ENCODE results near the gene PRUNE2.

The PRUNE2 gene

DNA sequence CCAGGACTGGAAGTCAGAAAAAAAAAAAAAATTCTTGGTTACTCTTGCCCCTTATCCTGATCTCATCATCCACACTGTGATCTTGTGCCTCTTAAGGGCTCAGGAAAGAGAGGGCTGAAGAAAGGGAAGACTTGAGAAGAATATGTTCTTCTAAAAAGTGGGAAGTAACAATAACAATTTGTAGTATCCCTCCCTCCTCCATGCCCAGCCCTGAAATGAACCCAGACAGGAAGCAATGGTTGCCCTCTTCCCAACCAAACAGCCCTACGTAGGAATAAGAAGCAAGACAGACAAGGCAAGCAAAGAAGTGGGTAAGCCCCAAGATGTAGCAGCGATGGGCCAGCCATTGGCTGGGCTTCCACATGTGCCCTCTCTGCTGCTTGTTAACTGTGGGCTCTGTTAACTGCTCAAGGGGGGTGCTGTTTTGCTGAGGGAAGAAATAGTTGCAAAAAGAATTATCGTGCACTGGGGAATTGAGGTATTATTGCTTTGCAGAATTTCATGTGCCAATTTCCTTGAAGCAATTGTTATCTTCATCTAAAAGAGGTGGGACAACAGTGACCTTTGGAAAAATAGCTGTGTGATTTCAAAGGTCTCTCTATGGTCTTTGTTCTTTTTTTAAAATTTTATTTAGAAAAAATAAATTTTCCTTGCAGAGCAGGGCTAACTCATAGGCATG is 288.3 kb downstream of the PRUNE2 start:
- H3K36me3 ChIP-seq (ENCODE audit: control insufficient read depth in 2 of 2, insufficient read depth in 2 of 2, low read length in 2 of 2), result no peaks in the 10 kb centered on the region
- H3K4me3 ChIP-seq (ENCODE audit: low read length in 2 of 2), result no peak overlapping the region
- no peaks in the 10 kb centered on the region for H3K9me3 ChIP-seq (ENCODE audit: control insufficient read depth in 2 of 2, low read length in 2 of 2)
- peaks cover 19 to 24% of the 10 kb centered on the region in 2 donors for H3K4me1 ChIP-seq (ENCODE audit: control insufficient read depth in 2 of 2, insufficient read depth in 2 of 2, low read length in 2 of 2)
- peak overlapping the region; percentile 46 to 63 for H3K27ac ChIP-seq (ENCODE audit: low read depth in 2 of 2, low read length in 2 of 2)
- no peak overlapping the region for H3K9ac ChIP-seq (ENCODE audit: low read depth in 1 of 2, low read length in 2 of 2)
- no peaks in the 10 kb centered on the region for H3K27me3 ChIP-seq (ENCODE audit: control insufficient read depth in 2 of 2, insufficient read depth in 2 of 2, low read length in 2 of 2)

DNA sequence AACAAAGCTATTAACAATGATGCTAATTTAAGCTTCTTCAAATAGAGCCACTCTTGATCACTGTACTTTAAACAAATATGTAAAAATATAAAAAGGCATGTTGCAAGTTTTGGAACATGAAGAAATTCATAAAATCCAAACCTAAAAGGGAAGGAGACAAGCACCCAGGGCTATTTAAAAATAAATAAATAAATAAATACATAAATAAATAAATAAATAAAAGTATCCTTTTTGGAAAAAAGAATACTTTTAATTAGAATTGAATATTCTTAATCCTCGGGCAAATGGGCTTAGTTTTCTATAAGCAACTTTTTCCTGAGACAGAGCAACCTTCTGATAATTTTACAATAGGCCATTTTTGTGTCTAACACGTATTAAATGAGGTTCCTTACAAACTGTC is 289.1 kb downstream of the PRUNE2 start:
- peaks cover 19 to 24% of the 10 kb centered on the region in 2 donors for H3K4me1 ChIP-seq (ENCODE audit: control insufficient read depth in 2 of 2, insufficient read depth in 2 of 2, low read length in 2 of 2)
- no peaks in the 10 kb centered on the region for H3K36me3 ChIP-seq (ENCODE audit: control insufficient read depth in 2 of 2, insufficient read depth in 2 of 2, low read length in 2 of 2)
- H3K4me3 ChIP-seq (ENCODE audit: low read length in 2 of 2), result no peak overlapping the region
- no peaks in the 10 kb centered on the region for H3K9me3 ChIP-seq (ENCODE audit: control insufficient read depth in 2 of 2, low read length in 2 of 2)
- H3K27ac ChIP-seq (ENCODE audit: low read depth in 2 of 2, low read length in 2 of 2), result peak overlapping the region in 1 of 2 donors; percentile 63
- no peaks in the 10 kb centered on the region for H3K27me3 ChIP-seq (ENCODE audit: control insufficient read depth in 2 of 2, insufficient read depth in 2 of 2, low read length in 2 of 2)
- H3K9ac ChIP-seq (ENCODE audit: low read depth in 1 of 2, low read length in 2 of 2), result no peak overlapping the region

DNA sequence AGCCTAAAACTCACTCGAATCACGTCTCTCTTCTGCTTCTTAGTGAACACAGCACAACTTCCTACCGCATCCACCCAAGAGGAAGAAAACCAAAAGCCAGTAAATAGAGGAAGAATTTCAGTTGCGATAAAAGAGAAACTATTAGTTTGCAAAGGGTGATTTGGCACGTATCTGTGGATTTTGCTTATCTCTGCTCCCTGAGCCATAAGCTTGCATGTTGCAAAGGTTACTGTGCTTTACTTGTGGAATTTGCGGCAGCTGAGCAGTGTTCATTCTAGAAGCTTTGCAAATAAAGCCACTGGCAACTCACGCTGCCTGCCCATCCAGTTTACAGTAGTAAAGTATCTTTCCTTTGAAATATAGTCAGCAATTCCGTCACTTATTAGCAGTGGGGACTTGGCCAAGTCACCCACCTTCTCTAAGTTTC is 290.7 kb downstream of the PRUNE2 start:
- Histone ChIP-seq H3K4me3 (ENCODE audit: low read length in 2 of 2) (peak overlapping the region; percentile 13 to 53), H3K27ac (ENCODE audit: low read depth in 2 of 2, low read length in 2 of 2) (peak overlapping the region; percentile 61), H3K9ac (ENCODE audit: low read depth in 1 of 2, low read length in 2 of 2) (peak overlapping the region in 1 of 2 donors; percentile 8)

DNA sequence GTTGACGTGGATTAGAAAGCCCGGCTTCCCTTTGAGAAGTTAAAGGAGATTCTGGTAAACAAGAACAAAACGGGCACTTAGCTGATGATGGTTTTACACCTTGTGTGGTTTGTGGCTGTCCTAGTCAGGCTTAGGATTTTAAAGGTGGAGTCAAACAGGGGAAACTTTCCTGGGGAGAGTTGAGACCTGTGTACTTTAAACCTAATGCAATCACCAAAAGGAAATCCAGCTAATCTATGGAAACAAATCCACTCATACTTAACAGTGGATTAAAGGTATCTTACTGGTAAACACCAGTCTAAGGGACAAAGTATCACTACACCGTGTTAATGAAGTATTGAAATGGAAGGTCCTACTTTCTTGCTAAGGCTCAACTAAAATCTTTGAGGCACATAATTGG is 291.9 kb downstream of the PRUNE2 start:
- H3K9me3 ChIP-seq (ENCODE audit: control insufficient read depth in 2 of 2, low read length in 2 of 2), result no peaks in the 10 kb centered on the region
- no peaks in the 10 kb centered on the region for H3K36me3 ChIP-seq (ENCODE audit: control insufficient read depth in 2 of 2, insufficient read depth in 2 of 2, low read length in 2 of 2)
- no peak overlapping the region for H3K27ac ChIP-seq (ENCODE audit: low read depth in 2 of 2, low read length in 2 of 2)
- peaks cover 16 to 27% of the 10 kb centered on the region in 2 donors for H3K4me1 ChIP-seq (ENCODE audit: control insufficient read depth in 2 of 2, insufficient read depth in 2 of 2, low read length in 2 of 2)
- no peaks in the 10 kb centered on the region for H3K27me3 ChIP-seq (ENCODE audit: control insufficient read depth in 2 of 2, insufficient read depth in 2 of 2, low read length in 2 of 2)
- H3K9ac ChIP-seq (ENCODE audit: low read depth in 1 of 2, low read length in 2 of 2), result no peak overlapping the region
- H3K4me3 ChIP-seq (ENCODE audit: low read length in 2 of 2), result no peak overlapping the region

More for the DNA sequence above, 290.7 kb downstream of the PRUNE2 start:
- Histone ChIP-seq H3K36me3 (ENCODE audit: control insufficient read depth in 2 of 2, insufficient read depth in 2 of 2, low read length in 2 of 2) (no peaks in the 10 kb centered on the region), H3K4me1 (ENCODE audit: control insufficient read depth in 2 of 2, insufficient read depth in 2 of 2, low read length in 2 of 2) (peaks cover 16 to 24% of the 10 kb centered on the region in 2 donors), H3K9me3 (ENCODE audit: control insufficient read depth in 2 of 2, low read length in 2 of 2) (no peaks in the 10 kb centered on the region), H3K27me3 (ENCODE audit: control insufficient read depth in 2 of 2, insufficient read depth in 2 of 2, low read length in 2 of 2) (no peaks in the 10 kb centered on the region)

DNA sequence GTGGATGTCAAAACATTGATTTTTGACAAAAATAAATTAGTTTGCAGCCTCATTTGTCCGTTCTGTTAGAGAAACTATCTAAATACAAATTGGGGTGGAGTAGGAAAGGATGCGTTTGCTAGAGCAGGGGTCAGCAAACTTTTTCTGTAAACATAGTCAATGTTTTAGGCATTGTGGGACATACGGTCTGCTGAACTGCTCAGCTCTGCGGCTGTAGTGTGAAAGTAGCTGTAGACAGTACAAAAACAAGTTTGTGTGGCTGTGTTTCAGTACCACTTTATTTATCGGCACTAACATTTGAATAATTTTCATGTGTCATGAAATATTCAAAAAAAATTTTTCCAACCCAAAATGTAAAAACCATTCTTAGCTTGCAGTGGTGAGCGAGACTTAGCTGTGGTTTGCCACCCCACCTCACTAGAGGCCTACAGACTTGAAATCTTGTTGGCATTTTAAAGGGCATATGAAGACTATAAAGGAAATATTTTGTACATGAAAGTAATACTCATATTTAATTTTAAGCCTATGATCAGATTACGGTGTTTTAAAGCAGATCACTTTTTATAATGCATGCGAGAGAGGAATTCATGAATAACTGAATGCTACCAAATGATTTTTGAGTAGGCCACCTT is 292.6 kb downstream of the PRUNE2 start:
- Histone ChIP-seq H3K9ac (ENCODE audit: low read depth in 1 of 2, low read length in 2 of 2) (no peak overlapping the region), H3K4me1 (ENCODE audit: control insufficient read depth in 2 of 2, insufficient read depth in 2 of 2, low read length in 2 of 2) (peaks cover 16 to 25% of the 10 kb centered on the region in 2 donors), H3K27me3 (ENCODE audit: control insufficient read depth in 2 of 2, insufficient read depth in 2 of 2, low read length in 2 of 2) (no peaks in the 10 kb centered on the region)

DNA sequence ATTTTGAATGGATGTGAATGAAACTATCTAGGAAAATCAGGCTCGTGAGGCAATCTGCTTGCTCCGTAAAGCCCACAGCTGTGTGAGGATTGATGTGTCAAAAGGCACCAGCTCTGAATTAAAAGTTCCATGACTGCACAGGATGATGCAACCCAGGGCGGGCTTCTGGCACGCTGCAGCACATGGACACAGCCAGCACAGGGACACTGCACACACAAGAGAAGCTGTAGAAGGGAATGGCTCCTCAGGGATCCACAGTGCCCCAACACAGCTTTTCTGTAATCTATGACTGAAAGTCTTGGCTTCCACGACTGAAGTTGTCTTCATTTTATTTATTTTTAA is 295.9 kb downstream of the PRUNE2 start:
- no peak overlapping the region for H3K4me3 ChIP-seq (ENCODE audit: low read length in 2 of 2)
- H3K9me3 ChIP-seq (ENCODE audit: control insufficient read depth in 2 of 2, low read length in 2 of 2), result no peaks in the 10 kb centered on the region
- H3K4me1 ChIP-seq (ENCODE audit: control insufficient read depth in 2 of 2, insufficient read depth in 2 of 2, low read length in 2 of 2), result peaks cover 5 to 8% of the 10 kb centered on the region in 2 donors
- no peak overlapping the region for H3K27ac ChIP-seq (ENCODE audit: low read depth in 2 of 2, low read length in 2 of 2)
- H3K27me3 ChIP-seq (ENCODE audit: control insufficient read depth in 2 of 2, insufficient read depth in 2 of 2, low read length in 2 of 2), result no peaks in the 10 kb centered on the region
- no peaks in the 10 kb centered on the region for H3K36me3 ChIP-seq (ENCODE audit: control insufficient read depth in 2 of 2, insufficient read depth in 2 of 2, low read length in 2 of 2)
- H3K9ac ChIP-seq (ENCODE audit: low read depth in 1 of 2, low read length in 2 of 2), result no peak overlapping the region

More for the DNA sequence above, 292.6 kb downstream of the PRUNE2 start:
- Histone ChIP-seq H3K36me3 (ENCODE audit: control insufficient read depth in 2 of 2, insufficient read depth in 2 of 2, low read length in 2 of 2) (no peaks in the 10 kb centered on the region), H3K4me3 (ENCODE audit: low read length in 2 of 2) (no peak overlapping the region), H3K27ac (ENCODE audit: low read depth in 2 of 2, low read length in 2 of 2) (no peak overlapping the region), H3K9me3 (ENCODE audit: control insufficient read depth in 2 of 2, low read length in 2 of 2) (no peaks in the 10 kb centered on the region)

DNA sequence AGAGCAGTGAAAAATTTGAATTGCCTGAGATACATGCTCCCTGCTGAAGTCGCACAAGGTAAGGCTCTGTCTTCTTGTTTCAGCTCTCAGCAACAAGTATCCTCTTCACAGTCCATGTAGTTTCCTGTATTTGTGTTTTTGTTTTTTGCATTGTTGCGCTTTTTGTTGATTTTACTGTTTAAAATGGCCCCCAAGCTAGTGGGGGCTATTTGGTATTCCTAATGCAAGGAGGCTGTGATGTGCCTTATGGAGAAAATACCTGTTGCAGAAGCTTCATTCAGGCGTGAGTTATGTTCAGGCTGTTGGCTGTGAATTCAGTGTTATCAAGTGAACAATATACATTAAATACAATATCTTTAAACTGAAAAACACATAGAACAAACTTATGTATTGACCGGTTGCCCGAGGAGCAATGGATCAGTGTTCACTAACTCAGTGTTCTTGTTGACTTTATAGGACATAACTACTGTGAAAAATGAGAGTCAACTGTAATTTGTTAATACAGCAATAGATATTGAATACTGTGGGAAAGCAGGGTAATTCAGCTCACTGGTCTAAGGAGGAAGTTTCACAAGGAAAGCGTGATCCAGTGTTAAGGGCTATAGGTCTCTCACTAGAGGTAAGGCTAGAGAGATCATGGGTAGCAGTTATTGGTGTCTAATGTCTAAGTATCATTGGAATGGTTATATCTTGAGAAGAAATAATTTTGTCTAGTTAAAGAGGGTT is 296.5 kb downstream of the PRUNE2 start:
- Histone ChIP-seq H3K4me3 (ENCODE audit: low read length in 2 of 2) (no peak overlapping the region), H3K9ac (ENCODE audit: low read depth in 1 of 2, low read length in 2 of 2) (no peak overlapping the region)

DNA sequence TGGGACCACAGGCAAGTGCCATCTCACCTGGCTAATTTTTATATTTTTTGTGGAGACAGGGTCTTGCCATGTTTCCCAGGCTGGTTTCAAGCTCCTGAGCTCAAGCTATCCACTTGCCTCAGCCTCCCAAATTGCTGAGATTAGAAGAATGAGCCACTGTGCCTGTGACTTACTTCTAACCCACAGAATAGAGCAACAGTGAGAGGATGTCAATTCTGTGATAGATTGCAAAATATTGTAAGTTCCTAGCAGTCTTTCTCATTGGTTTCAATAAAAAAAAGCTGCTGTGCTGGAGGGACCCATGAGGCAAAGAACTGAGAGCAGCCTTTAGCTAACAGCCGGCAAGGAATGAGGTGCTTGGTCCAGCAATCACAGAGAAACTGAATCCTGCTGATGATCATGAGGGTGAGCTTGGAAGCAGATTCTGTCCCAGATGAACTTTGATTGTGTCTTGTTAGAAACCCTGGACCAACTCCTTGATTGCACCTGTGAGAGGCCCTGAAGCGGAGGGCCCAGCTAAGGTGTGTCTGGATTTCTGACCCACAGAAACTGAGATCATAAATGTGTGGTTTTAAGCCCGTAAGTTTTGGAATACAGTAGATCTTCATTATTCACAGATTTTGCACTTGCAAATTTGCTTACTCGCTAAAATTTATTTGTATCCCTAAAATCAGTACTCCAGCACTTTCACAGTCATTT is 297.2 kb downstream of the PRUNE2 start:
- no peak overlapping the region for H3K4me3 ChIP-seq (ENCODE audit: low read length in 2 of 2)
- no peak overlapping the region for H3K27ac ChIP-seq (ENCODE audit: low read depth in 2 of 2, low read length in 2 of 2)
- no peaks in the 10 kb centered on the region for H3K27me3 ChIP-seq (ENCODE audit: control insufficient read depth in 2 of 2, insufficient read depth in 2 of 2, low read length in 2 of 2)
- H3K4me1 ChIP-seq (ENCODE audit: control insufficient read depth in 2 of 2, insufficient read depth in 2 of 2, low read length in 2 of 2), result peaks cover 0 to 3% of the 10 kb centered on the region in 2 donors
- no peaks in the 10 kb centered on the region for H3K9me3 ChIP-seq (ENCODE audit: control insufficient read depth in 2 of 2, low read length in 2 of 2)
- H3K9ac ChIP-seq (ENCODE audit: low read depth in 1 of 2, low read length in 2 of 2), result no peak overlapping the region
- H3K36me3 ChIP-seq (ENCODE audit: control insufficient read depth in 2 of 2, insufficient read depth in 2 of 2, low read length in 2 of 2), result no peaks in the 10 kb centered on the region

More for the DNA sequence above, 296.5 kb downstream of the PRUNE2 start:
- Histone ChIP-seq H3K9me3 (ENCODE audit: control insufficient read depth in 2 of 2, low read length in 2 of 2) (no peaks in the 10 kb centered on the region), H3K4me1 (ENCODE audit: control insufficient read depth in 2 of 2, insufficient read depth in 2 of 2, low read length in 2 of 2) (peaks cover 1 to 5% of the 10 kb centered on the region in 2 donors), H3K36me3 (ENCODE audit: control insufficient read depth in 2 of 2, insufficient read depth in 2 of 2, low read length in 2 of 2) (no peaks in the 10 kb centered on the region), H3K27me3 (ENCODE audit: control insufficient read depth in 2 of 2, insufficient read depth in 2 of 2, low read length in 2 of 2) (no peaks in the 10 kb centered on the region), H3K27ac (ENCODE audit: low read depth in 2 of 2, low read length in 2 of 2) (no peak overlapping the region)

DNA sequence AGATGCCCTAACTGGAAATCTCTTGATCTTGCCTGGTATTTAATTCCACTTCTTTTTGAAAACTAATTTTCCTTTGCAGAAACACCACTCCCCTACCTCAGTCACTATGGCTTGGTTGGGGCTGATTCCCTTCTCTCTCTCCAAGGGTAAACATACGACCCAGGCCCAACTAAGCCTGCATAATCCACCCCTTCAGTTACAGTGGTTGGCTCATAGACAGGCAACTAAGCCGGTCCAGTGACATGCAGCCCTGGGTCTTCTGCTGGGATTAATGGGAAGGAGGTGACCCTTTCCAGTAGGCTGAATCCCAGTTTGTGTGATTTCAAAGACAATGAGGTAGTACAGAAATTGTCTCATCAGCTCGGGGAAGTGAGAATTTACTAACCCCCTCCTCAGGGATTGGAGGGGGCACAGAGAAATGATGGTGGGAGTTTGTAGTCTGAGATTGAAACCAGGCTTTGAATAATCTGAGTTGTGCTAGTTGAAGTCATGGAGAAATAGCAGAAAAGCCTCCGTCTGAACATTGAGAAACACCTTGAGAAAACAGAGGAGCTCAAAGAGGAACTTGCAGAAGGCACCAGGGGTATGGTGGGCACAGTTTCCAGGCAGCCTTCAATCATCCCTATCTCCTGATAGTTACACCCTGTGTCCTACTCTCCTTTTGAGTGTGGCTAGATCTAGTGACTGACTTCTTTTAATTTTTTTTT is 298.0 kb downstream of the PRUNE2 start:
- Histone ChIP-seq H3K36me3 (ENCODE audit: control insufficient read depth in 2 of 2, insufficient read depth in 2 of 2, low read length in 2 of 2) (no peaks in the 10 kb centered on the region), H3K9me3 (ENCODE audit: control insufficient read depth in 2 of 2, low read length in 2 of 2) (no peaks in the 10 kb centered on the region), H3K27ac (ENCODE audit: low read depth in 2 of 2, low read length in 2 of 2) (no peak overlapping the region), H3K4me3 (ENCODE audit: low read length in 2 of 2) (no peak overlapping the region), H3K27me3 (ENCODE audit: control insufficient read depth in 2 of 2, insufficient read depth in 2 of 2, low read length in 2 of 2) (no peaks in the 10 kb centered on the region), H3K9ac (ENCODE audit: low read depth in 1 of 2, low read length in 2 of 2) (no peak overlapping the region), H3K4me1 (ENCODE audit: control insufficient read depth in 2 of 2, insufficient read depth in 2 of 2, low read length in 2 of 2) (peaks cover 0 to 3% of the 10 kb centered on the region in 2 donors)
